ENCODE data around the gene IKZF1. TPM values are rescaled to one million over a fixed set of nuclear protein-coding genes. Genes with fewer than 3 reads are reported as not detected.
A peak's percentile ranks its signal among the peaks of the same experiment; 100 is the strongest.

Gene IKZF1
- total RNA-seq, 2 donors from 2014 or later: 208 to 327 TPM

DNA sequence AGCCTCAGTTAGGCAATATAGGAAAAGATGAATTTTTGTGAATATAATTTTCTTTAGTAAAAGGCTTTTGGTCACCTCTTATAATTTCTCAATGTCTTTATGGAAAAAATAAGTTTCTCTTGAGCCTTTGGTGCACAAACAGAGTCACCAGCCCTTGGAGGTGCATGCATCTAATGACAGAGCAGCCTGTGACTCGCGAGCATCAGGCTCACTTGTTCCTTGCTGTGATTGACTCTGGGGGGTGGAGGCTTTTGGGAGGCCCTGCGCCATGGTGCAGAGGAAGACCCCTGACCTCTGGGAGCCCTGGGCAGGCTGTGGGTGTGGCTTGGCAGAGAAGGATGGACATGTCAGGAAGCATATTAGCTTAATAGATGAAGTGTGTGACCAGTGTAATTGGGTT is 85.4 kb downstream of the IKZF1 start:
- ATAC-seq: peak in 1 of 2 donors; percentile 22
- Mint-ChIP-seq H3K27ac (peak overlapping the region in 1 of 2 donors; percentile 71), H3K36me3 (peaks cover 58 to 76% of the 10 kb centered on the region in 2 donors), H3K9me3 (peaks cover 0 to 7% of the 10 kb centered on the region in 2 donors)
- DNase-seq (ENCODE audit: low spot score in 2 of 2): no peak

DNA sequence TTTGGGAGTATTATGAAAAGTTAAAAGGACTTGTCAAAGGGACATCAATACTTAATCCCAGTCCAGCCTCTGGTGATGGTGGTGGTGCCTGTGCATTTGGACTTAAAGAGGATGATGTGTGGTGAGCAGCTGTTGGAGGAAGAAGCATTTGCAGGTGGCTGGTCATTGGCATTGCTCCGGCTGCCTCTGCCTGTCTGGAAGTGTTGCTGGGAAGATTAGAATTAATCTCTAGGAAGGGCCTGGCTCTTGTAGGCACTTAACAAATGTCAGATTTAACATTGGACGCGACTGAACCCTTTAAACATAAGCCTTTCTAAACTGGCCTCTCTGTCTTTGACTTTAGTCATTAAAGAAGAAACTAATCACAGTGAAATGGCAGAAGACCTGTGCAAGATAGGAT is 86.9 kb downstream of the IKZF1 start:
- Mint-ChIP-seq H3K9me3 (peaks cover 0 to 7% of the 10 kb centered on the region in 2 donors), H3K27ac (peak overlapping the region; percentile 71 to 93), H3K36me3 (peaks cover 54 to 78% of the 10 kb centered on the region in 2 donors)
- DNase-seq (ENCODE audit: low spot score in 2 of 2) (no peak), ATAC-seq (no peak)

DNA sequence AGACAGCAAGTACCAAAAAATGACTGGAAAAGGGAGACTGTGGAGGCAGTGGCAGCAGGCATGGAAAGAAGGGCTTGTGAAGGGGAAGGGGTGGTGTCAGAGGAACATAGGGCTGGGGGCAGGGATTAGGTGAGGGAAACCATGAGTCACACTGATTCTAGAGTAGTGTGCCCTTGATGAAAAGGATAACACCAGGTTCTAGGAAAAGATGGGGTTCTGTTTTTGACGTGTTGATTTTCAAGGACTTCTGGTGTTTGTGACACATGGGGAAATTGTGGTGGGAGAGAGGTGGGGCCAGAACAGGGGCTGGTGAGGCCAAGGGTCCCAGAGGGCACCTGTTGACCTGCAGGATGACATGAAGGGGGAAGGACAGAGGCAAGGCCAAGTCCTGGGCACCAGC is 88.6 kb downstream of the IKZF1 start:
- peaks cover 0 to 7% of the 10 kb centered on the region in 2 donors for H3K9me3 Mint-ChIP-seq
- peaks cover 50 to 80% of the 10 kb centered on the region in 2 donors for H3K36me3 Mint-ChIP-seq
- peak; percentile 75 to 79 for ATAC-seq
- H3K27ac Mint-ChIP-seq: peak overlapping the region; percentile 97 to 99
- peak in 1 of 2 donors; percentile 46 for DNase-seq (ENCODE audit: low spot score in 2 of 2)

DNA sequence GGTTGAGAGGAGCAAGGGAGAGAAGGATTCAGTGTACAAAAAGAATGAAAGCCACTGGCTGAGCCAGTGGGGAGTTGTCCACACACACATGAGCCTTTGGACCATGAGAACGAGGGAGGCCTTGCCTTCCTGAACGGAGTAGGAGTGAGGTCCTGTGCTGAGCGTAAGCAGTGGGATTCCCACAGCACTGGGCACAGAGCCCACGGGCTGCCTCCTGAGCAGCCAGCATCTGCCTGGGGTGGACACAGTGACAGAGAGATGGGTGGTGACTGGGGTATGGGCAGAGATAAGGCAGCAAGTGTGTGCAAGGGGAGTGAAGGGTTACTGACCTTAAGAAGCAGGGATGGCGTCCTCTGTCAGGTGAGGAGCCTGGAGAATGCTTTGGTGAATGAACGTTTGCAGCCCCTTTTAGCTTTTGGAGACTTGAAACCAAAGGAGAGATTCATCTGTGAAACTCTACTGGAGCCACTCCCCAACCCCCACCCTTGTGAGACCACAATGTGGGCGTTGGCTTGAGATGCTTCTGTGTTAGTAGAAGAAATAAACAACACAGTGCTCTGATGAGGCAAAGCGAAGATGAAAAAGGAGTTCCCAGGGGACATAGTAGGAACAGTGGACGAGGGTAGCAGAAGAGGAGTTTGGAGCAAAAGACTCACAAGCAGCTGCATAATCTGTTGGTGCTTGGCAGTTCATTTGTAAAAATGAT is 89.2 kb downstream of the IKZF1 start:
- peak in 1 of 2 donors; percentile 16 for ATAC-seq

DNA sequence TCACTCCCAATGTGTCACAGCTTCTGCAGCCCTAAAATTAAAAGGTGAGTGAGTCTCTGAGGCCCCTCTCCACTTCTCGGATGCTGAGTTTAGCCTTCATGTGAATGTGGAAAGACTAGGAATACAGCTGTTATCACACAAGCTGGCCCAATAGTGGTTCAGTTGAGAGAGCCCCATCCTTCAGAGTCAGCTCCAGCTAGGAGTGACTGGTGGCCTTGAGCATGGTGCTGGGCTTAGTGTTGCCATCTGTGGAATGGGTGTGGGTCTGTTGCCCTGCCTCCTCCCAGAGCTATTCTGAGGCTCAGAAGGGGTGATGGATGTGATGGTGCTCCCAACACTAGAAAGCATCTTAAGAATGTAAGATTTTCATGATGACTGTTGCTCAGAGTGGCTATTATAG is 89.8 kb downstream of the IKZF1 start:
- Mint-ChIP-seq H3K9me3 (peaks cover 0 to 7% of the 10 kb centered on the region in 2 donors), H3K27ac (peak overlapping the region; percentile 97 to 99), H3K36me3 (peaks cover 53 to 84% of the 10 kb centered on the region in 2 donors)
- DNase-seq (ENCODE audit: low spot score in 2 of 2) (no peak), ATAC-seq (no peak)

More for the DNA sequence above, 89.2 kb downstream of the IKZF1 start:
- Mint-ChIP-seq H3K27ac (peak overlapping the region; percentile 97 to 99), H3K36me3 (peaks cover 53 to 81% of the 10 kb centered on the region in 2 donors), H3K9me3 (peaks cover 0 to 7% of the 10 kb centered on the region in 2 donors)
- DNase-seq (ENCODE audit: low spot score in 2 of 2): peak in 1 of 2 donors; percentile 56

DNA sequence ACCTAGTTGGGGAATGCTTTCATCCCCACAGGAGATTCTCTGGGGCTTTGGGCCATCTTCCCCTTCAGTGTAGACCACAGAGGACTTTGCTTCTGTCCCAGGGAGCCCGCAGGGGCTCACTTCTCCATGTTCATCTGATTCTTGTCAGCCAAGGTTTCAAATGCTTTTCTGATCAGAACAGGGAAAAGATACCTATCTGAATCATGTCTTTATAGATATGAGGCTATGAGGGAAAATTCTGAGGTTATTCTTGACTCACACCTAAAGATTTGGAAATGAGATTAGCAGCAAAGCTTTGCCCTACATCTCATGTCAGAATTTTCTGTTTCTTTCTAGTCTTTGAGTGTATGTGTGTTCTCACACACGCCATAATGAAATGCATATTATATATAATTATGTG is 92.3 kb downstream of the IKZF1 start:
- H3K36me3 Mint-ChIP-seq: peaks cover 58 to 82% of the 10 kb centered on the region in 2 donors

DNA sequence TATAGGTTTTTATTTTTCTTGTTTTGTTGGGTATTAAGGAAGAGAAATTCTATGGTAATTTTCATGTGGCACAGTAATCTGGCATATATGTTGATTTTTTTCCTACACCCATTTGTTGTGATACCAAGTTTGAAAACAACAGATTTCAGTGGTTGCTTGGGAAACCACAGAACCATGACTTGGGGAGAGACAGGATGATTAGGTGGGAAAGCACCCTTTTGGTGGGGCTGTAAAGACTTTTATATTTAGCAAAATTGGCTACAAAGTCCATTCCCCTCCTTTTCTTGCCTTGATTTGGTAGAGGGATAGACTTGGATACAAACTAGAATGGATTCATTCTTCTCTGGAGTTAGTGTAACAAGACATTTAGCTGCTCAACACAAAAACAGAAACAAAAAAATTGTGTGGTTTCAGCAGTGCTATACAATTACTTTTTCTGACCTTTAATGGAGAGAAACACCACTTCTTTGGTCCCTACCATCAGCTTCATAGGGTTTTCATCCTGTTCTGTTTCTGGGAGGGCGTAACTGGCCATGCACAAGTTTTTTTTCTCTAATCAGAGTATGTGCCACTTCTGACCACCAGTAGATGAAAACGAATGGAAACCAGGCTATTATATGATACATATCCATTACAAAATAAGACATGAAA is 92.9 kb downstream of the IKZF1 start:
- Mint-ChIP-seq H3K9me3 (peaks cover 0 to 7% of the 10 kb centered on the region in 2 donors), H3K36me3 (peaks cover 52 to 82% of the 10 kb centered on the region in 2 donors), H3K27ac (peak overlapping the region; percentile 85 to 96)
- ATAC-seq: peak; percentile 19 to 24
- DNase-seq (ENCODE audit: low spot score in 2 of 2): no peak

More for the DNA sequence above, 92.3 kb downstream of the IKZF1 start:
- Mint-ChIP-seq H3K27ac (peak overlapping the region; percentile 85 to 96), H3K9me3 (peaks cover 0 to 7% of the 10 kb centered on the region in 2 donors)
- peak; percentile 51 to 62 for ATAC-seq
- no peak for DNase-seq (ENCODE audit: low spot score in 2 of 2)

DNA sequence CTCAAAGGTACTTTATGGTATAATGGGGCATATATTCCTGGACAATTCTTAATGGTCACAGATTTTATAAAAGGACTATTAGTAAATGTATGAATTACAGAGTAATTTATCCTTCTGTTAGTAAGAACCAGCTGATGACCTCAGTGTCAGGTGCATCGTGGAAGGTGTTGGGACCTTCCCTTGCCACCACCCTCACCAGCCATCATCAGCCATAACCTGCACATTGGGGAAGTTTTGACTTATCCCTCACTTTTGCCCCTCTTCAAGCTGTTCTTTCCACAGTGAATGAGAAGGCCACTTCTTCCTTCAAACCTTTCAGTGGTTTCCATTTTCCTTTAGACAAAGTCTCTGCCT is 93.4 kb downstream of the IKZF1 start:
- H3K36me3 Mint-ChIP-seq: peaks cover 47 to 80% of the 10 kb centered on the region in 2 donors
- no peak for DNase-seq (ENCODE audit: low spot score in 2 of 2)
- ATAC-seq: peak in 1 of 2 donors; percentile 37
- peak overlapping the region; percentile 85 to 91 for H3K27ac Mint-ChIP-seq
- H3K9me3 Mint-ChIP-seq: peaks cover 0 to 7% of the 10 kb centered on the region in 2 donors

DNA sequence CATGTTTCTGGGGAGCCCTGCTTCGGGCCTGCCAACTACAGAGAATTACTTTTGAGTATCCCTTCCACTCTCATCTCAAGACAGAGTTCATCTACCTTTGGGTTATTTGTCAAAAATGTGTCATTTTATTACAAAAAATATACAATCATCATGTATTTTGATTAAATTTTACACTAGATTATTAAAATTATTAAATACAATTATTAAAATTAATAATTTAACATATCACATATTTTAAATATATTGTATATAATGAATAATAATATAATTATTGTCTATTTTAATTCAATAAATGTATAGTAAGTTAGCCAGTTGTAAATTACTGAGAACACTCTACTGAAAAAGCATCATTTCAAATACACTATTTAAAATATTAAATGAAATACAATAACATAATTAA is 94.7 kb downstream of the IKZF1 start:
- no peak for ATAC-seq
- Mint-ChIP-seq H3K27ac (no peak overlapping the region), H3K9me3 (no peaks in the 10 kb centered on the region), H3K36me3 (peaks cover 37 to 68% of the 10 kb centered on the region in 2 donors)
- DNase-seq (ENCODE audit: low spot score in 2 of 2): no peak

DNA sequence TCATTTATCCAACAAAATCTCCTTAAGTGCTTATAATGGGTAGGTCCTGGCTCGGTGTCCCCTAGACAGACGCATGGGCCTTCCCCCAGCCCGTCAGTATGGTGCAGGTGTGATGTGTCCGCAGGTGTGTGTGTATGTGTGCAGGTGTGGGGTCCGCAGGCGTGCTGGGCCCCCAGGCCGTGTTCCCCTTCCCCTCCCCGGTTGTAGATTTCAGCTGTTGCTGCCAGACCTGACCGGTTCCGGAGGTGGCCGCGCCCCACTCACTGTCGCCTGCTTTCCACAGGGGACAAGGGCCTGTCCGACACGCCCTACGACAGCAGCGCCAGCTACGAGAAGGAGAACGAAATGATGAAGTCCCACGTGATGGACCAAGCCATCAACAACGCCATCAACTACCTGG is 95.1 kb downstream of the IKZF1 start:
- ATAC-seq (no peak), DNase-seq (ENCODE audit: low spot score in 2 of 2) (no peak)
- Mint-ChIP-seq H3K36me3 (peaks cover 38 to 66% of the 10 kb centered on the region in 2 donors), H3K9me3 (no peaks in the 10 kb centered on the region), H3K27ac (peak overlapping the region; percentile 12 to 67)

DNA sequence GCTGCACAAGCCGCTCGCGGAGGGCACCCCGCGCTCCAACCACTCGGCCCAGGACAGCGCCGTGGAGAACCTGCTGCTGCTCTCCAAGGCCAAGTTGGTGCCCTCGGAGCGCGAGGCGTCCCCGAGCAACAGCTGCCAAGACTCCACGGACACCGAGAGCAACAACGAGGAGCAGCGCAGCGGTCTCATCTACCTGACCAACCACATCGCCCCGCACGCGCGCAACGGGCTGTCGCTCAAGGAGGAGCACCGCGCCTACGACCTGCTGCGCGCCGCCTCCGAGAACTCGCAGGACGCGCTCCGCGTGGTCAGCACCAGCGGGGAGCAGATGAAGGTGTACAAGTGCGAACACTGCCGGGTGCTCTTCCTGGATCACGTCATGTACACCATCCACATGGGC is 95.6 kb downstream of the IKZF1 start:
- H3K36me3 Mint-ChIP-seq: peaks cover 38 to 66% of the 10 kb centered on the region in 2 donors
- H3K9me3 Mint-ChIP-seq: no peaks in the 10 kb centered on the region
- H3K27ac Mint-ChIP-seq: peak overlapping the region in 1 of 2 donors; percentile 67
- ATAC-seq (no peak), DNase-seq (ENCODE audit: low spot score in 2 of 2) (no peak)

DNA sequence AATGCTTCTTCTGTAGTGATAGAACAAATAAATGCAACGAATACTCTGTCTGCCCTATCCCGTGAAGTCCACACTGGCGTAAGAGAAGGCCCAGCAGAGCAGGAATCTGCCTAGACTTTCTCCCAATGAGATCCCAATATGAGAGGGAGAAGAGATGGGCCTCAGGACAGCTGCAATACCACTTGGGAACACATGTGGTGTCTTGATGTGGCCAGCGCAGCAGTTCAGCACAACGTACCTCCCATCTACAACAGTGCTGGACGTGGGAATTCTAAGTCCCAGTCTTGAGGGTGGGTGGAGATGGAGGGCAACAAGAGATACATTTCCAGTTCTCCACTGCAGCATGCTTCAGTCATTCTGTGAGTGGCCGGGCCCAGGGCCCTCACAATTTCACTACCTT is 99.9 kb downstream of the IKZF1 start:
- H3K9me3 Mint-ChIP-seq: no peaks in the 10 kb centered on the region
- H3K27ac Mint-ChIP-seq: no peak overlapping the region
- DNase-seq (ENCODE audit: low spot score in 2 of 2) (no peak), ATAC-seq (no peak)
- peaks cover 26 to 31% of the 10 kb centered on the region in 2 donors for H3K36me3 Mint-ChIP-seq

DNA sequence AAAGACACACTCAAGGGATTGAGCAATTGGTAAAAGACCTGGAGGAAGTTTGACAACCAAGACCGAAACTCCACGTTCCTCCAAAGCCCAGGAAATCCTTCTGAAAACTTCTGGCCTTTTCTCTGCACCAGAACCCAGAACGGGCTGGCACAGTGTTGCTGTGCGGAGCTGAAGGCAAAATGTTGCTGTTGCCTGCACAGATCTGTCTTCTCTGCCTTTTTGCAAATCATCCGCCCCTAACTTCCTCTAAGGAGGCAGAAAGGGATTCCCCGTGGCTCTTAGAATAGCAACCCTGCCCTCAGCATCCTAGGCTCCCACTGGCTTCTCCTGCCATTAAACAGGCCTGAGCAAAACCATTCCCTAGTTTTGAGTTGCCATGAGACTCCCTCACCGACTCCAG is 100.7 kb downstream of the IKZF1 start:
- H3K36me3 Mint-ChIP-seq: peaks cover 19 to 25% of the 10 kb centered on the region in 2 donors
- no peak for DNase-seq (ENCODE audit: low spot score in 2 of 2)
- H3K9me3 Mint-ChIP-seq: no peaks in the 10 kb centered on the region
- no peak for ATAC-seq
- H3K27ac Mint-ChIP-seq: peak overlapping the region; percentile 82 to 94

DNA sequence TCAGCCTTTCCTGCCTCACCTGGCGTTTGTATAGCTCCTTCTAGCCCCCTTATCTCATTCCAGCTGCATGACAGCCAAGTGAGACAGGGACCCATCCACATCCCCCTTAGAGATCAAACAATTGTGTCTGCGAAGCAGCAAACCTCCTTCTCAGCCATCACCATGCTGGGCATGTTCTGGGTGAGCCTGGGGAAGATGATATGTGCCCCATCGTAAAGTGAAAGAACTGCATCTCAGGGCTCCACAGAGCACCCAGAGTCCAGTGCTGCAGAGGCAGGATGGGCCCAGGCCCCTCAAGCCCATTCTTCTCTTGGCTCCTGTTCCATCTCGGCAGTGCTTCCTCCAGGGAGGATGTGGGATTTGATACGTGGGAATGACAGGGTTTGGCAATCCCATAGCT is 102.4 kb downstream of the IKZF1 start:
- Mint-ChIP-seq H3K27ac (peak overlapping the region; percentile 3 to 82), H3K36me3 (peaks cover 4 to 9% of the 10 kb centered on the region in 2 donors), H3K9me3 (no peaks in the 10 kb centered on the region)
- DNase-seq (ENCODE audit: low spot score in 2 of 2) (no peak), ATAC-seq (peak; percentile 3 to 22)

DNA sequence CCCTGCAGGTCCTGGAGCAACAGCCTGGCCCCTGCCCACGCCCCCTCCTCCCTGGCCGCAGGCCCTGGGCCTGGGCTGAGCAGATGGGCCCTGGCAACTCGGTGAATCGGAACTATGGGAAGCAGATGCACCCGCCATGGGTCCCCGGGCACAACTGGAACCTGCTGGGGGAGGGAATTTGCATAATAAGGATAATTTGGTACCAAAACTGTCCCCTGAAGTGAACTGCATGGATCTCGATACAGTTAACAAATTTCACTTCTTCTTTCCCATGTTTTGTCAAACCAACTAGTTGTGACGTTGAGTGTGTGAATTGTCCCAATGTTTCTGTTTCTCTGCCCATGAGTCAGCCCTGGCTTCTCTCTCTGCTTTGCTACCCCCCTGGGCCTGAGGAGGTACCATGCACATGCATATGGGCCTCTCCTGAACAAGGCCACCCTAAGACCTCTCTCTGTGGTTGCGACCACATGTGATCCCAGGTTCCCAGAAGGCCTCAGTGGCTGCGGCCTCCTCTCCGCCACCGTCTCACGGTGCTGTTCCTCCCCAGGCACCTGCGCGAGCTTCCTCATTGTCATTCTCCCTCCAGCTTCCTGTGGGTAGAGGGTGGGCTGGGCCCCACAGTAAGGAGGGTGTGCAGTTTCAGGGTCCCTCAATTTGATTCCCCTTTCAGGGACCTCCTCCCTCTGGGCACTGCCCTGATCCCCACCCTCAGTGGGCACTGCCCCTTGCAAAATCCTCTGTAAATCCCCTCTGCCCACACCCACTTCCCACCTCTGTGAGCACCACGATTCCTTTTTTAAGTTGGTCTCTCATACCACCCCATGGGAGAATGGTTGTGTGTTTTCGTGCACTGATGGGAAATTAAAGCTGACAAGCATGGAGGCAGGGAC is 105.6 kb downstream of the IKZF1 start:
- no peaks in the 10 kb centered on the region for H3K36me3 Mint-ChIP-seq
- ATAC-seq (peak; percentile 14 to 53), DNase-seq (ENCODE audit: low spot score in 2 of 2) (no peak)
- H3K27ac Mint-ChIP-seq: peak overlapping the region; percentile 45 to 93
- no peaks in the 10 kb centered on the region for H3K9me3 Mint-ChIP-seq

DNA sequence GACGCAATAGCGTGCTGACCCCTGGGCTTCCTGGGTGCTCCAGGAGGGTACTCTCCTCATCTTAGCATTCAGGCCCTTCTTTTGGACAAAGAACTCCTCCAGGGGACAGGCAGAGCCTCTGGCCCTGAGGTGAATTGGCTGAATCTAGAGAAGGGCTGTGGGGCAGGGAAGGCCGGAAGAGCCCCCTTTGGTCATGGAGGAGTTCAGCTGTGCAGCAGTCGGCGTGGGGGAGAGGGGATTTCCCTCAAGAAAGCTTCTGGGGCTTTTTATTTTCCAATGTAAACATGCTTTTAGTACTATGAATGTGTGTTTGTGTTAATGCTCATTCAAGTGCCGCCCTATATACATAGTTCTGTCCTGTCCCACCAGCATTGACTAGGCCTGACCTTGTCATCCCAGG is 106.8 kb downstream of the IKZF1 start:
- ATAC-seq (no peak), DNase-seq (ENCODE audit: low spot score in 2 of 2) (no peak)
- Mint-ChIP-seq H3K36me3 (no peaks in the 10 kb centered on the region), H3K27ac (peak overlapping the region in 1 of 2 donors; percentile 72), H3K9me3 (no peaks in the 10 kb centered on the region)

Data from activated naive CD4-positive, alpha-beta T cell treated with anti-CD3 and anti-CD28 coated beads, Interleukin-2, amount 50 U/mL, for 72 hours (primary cell).